ENCODE measurements around the gene CCDC197. TPM values are rescaled to one million over a fixed set of nuclear protein-coding genes. Genes with fewer than 3 reads are reported as not detected.

Gene CCDC197
- total and polyA plus RNA-seq, 9 donors, result not detected

- intact Hi-C loops (cut with DNase I), result no loop called here
- Histone ChIP-seq H3K36me3 (no peaks in the 10 kb centered on the region), H3K27ac (no peak overlapping the region), H3K9me3 (no peaks in the 10 kb centered on the region), H3K4me3 (no peak overlapping the region), H3K4me1 (ENCODE audit: insufficient read depth) (no peaks in the 10 kb centered on the region), H3K27me3 (no peaks in the 10 kb centered on the region)
- WGBS, 3 donors, result 94 to 96% (median 96%) methylated on average over 16 of the region's 16 CpGs
- DNase-seq, result no peak
- TF ChIP-seq CTCF (IDR thresholded peaks at IDR 0.05) (no peak), EP300 (IDR thresholded peaks at IDR 0.05) (no peak), POLR2A (IDR thresholded peaks at IDR 0.05) (no peak)
Observed at GRCh38 chr14:93957751-93958566, 39.1 kb upstream of the CCDC197 start.

GRCh38 chr14:93958567-93959238, 38.4 kb upstream of the CCDC197 start:
- Histone ChIP-seq H3K27ac (no peak overlapping the region), H3K27me3 (no peaks in the 10 kb centered on the region), H3K4me1 (ENCODE audit: insufficient read depth) (no peaks in the 10 kb centered on the region), H3K36me3 (no peaks in the 10 kb centered on the region), H3K9me3 (no peaks in the 10 kb centered on the region), H3K4me3 (no peak overlapping the region)
- intact Hi-C loops (cut with DNase I), result no loop called here
- TF ChIP-seq CTCF (IDR thresholded peaks at IDR 0.05) (no peak), POLR2A (IDR thresholded peaks at IDR 0.05) (no peak), EP300 (IDR thresholded peaks at IDR 0.05) (no peak)
- WGBS, 3 donors, result 78 to 82% (median 80%) methylated on average over 7 of the region's 7 CpGs
- DNase-seq, result no peak

- Histone ChIP-seq H3K4me3 (no peak overlapping the region), H3K4me1 (ENCODE audit: insufficient read depth) (no peaks in the 10 kb centered on the region), H3K36me3 (no peaks in the 10 kb centered on the region), H3K9me3 (no peaks in the 10 kb centered on the region), H3K27ac (no peak overlapping the region), H3K27me3 (no peaks in the 10 kb centered on the region)
- intact Hi-C loops (cut with DNase I), result no loop called here
- DNase-seq, result no peak
- 75 to 78% (median 77%) methylated on average over 23 of the region's 23 CpGs for WGBS, 3 donors
- TF ChIP-seq POLR2A (IDR thresholded peaks at IDR 0.05) (no peak), EP300 (IDR thresholded peaks at IDR 0.05) (no peak), CTCF (IDR thresholded peaks at IDR 0.05) (no peak)
Observed at GRCh38 chr14:93959239-93960107, 37.6 kb upstream of the CCDC197 start.

DNA sequence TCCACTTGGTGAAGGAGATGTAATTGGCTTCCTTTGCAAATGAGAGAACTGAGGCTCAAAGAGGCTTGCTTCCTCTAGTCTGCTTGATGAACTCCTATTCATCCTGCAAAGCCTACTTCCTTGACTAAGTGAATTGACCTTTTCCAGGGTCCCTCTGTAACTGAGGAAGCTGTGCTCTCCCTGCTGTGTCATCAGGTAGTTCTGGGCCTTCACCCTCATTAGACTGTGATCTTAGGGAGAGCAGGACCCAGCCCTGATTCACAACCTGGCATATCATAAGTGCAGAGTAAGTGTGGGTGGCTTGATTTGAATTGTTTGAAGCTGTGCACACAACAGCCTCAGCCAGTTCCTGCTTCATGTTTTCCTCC, 37.0 kb upstream of the CCDC197 start:
- no peaks in the 10 kb centered on the region for H3K36me3 ChIP-seq
- intact Hi-C loops (cut with DNase I), result no loop called here
- no peaks in the 10 kb centered on the region for H3K27me3 ChIP-seq
- no peak for TF ChIP-seq CTCF (IDR thresholded peaks at IDR 0.05)
- TF ChIP-seq EP300 (IDR thresholded peaks at IDR 0.05), result no peak
- no peak for TF ChIP-seq POLR2A (IDR thresholded peaks at IDR 0.05)
- no peak for DNase-seq
- H3K4me1 ChIP-seq (ENCODE audit: insufficient read depth), result no peaks in the 10 kb centered on the region
- no peaks in the 10 kb centered on the region for H3K9me3 ChIP-seq
- H3K27ac ChIP-seq, result no peak overlapping the region
- H3K4me3 ChIP-seq, result no peak overlapping the region

Data from ovary (tissue), 9 donors.